GM21619 (cell line): Measurements from ENCODE around the gene PRR5L.

Source experiments
- ATAC-seq: cut with Tn5 transposase; IDR thresholded peaks from one replicate; pipeline ENCODE4 v1.9.1; 2021; ENCODE audit not compliant: unreplicated experiment

The PRR5L gene

GRCh38 chr11:36399236-36399635 lies 103.1 kb downstream of the PRR5L start:
- ATAC-seq, result no peak

GRCh38 chr11:36399745-36400144 lies 103.7 kb downstream of the PRR5L start:
- no peak for ATAC-seq

GRCh38 chr11:36400766-36401455 lies 104.8 kb downstream of the PRR5L start:
- no peak for ATAC-seq

GRCh38 chr11:36402568-36403170 lies 106.6 kb downstream of the PRR5L start:
- ATAC-seq, result no peak

- no peak for ATAC-seq
Measured at GRCh38 chr11:36403661-36404060, 107.6 kb downstream of the PRR5L start.

- ATAC-seq, result no peak
Measured at GRCh38 chr11:36404831-36405230, 108.7 kb downstream of the PRR5L start.

GRCh38 chr11:36405585-36406367 lies 109.7 kb downstream of the PRR5L start:
- no peak for ATAC-seq

GRCh38 chr11:36407356-36407755 lies 111.3 kb downstream of the PRR5L start:
- no peak for ATAC-seq

GRCh38 chr11:36408498-36409136 lies 112.5 kb downstream of the PRR5L start:
- no peak for ATAC-seq

GRCh38 chr11:36409152-36409816 lies 113.2 kb downstream of the PRR5L start:
- no peak for ATAC-seq

- peak; percentile 75 for ATAC-seq
Measured at GRCh38 chr11:36411202-36411640, 115.1 kb downstream of the PRR5L start.

GRCh38 chr11:36412781-36413383 lies 116.8 kb downstream of the PRR5L start:
- no peak for ATAC-seq

- ATAC-seq, result no peak
Measured at GRCh38 chr11:36417154-36417553, 121.1 kb downstream of the PRR5L start.

- ATAC-seq, result no peak
Measured at GRCh38 chr11:36419791-36420424, 123.8 kb downstream of the PRR5L start.

- ATAC-seq, result no peak
Measured at GRCh38 chr11:36421546-36422155, 125.6 kb downstream of the PRR5L start.

- no peak for ATAC-seq
Measured at GRCh38 chr11:36425561-36426081, 129.5 kb downstream of the PRR5L start.

GRCh38 chr11:36426226-36426848 lies 130.2 kb downstream of the PRR5L start:
- ATAC-seq, result no peak

GRCh38 chr11:36427079-36427478 lies 131.0 kb downstream of the PRR5L start:
- ATAC-seq, result no peak

GRCh38 chr11:36427876-36428275 lies 131.8 kb downstream of the PRR5L start:
- ATAC-seq, result no peak
